ENCODE measurements around the gene PSAPL1.

PSAPL1 gene

GRCh38 chr4:7470522-7471128 is 35.9 kb upstream of the PSAPL1 start:
- TF ChIP-seq CTCF (IDR thresholded peaks at IDR 0.05; ENCODE audit: low read depth, low read length) = no peak
- Histone ChIP-seq H3K9me3 (ENCODE audit: severe bottlenecking) (no peaks in the 10 kb centered on the region), H3K27ac (no peak overlapping the region), H3K4me3 (ENCODE audit: low read depth, low read length) (no peak overlapping the region), H3K27me3 (ENCODE audit: insufficient read depth, low read depth, severe bottlenecking) (no peaks in the 10 kb centered on the region), H3K36me3 (peaks cover 1% of the 10 kb centered on the region; the same call in 1 of the 2 replicates)
- DNase-seq = no peak

GRCh38 chr4:7470111-7470510 is 35.4 kb upstream of the PSAPL1 start:
- Histone ChIP-seq H3K4me3 (ENCODE audit: low read depth, low read length) (no peak overlapping the region), H3K36me3 (no peaks in the 10 kb centered on the region), H3K27ac (no peak overlapping the region), H3K9me3 (ENCODE audit: severe bottlenecking) (no peaks in the 10 kb centered on the region), H3K27me3 (ENCODE audit: insufficient read depth, low read depth, severe bottlenecking) (no peaks in the 10 kb centered on the region)
- TF ChIP-seq CTCF (IDR thresholded peaks at IDR 0.05; ENCODE audit: low read depth, low read length) = no peak
- no peak for DNase-seq

- Histone ChIP-seq H3K27me3 (ENCODE audit: insufficient read depth, low read depth, severe bottlenecking) (no peaks in the 10 kb centered on the region), H3K27ac (no peak overlapping the region), H3K4me3 (ENCODE audit: low read depth, low read length) (no peak overlapping the region), H3K36me3 (no peaks in the 10 kb centered on the region), H3K9me3 (ENCODE audit: severe bottlenecking) (no peaks in the 10 kb centered on the region)
- DNase-seq = no peak
- no peak for TF ChIP-seq CTCF (IDR thresholded peaks at IDR 0.05; ENCODE audit: low read depth, low read length)
Measured at GRCh38 chr4:7469023-7469422, 34.3 kb upstream of the PSAPL1 start.

GRCh38 chr4:7467471-7467870 is 32.7 kb upstream of the PSAPL1 start:
- Histone ChIP-seq H3K9me3 (ENCODE audit: severe bottlenecking) (no peaks in the 10 kb centered on the region), H3K36me3 (no peaks in the 10 kb centered on the region), H3K4me3 (ENCODE audit: low read depth, low read length) (no peak overlapping the region), H3K27ac (no peak overlapping the region), H3K27me3 (ENCODE audit: insufficient read depth, low read depth, severe bottlenecking) (no peaks in the 10 kb centered on the region)
- no peak for DNase-seq
- no peak for TF ChIP-seq CTCF (IDR thresholded peaks at IDR 0.05; ENCODE audit: low read depth, low read length)

- no peak for DNase-seq
- Histone ChIP-seq H3K4me3 (ENCODE audit: low read depth, low read length) (no peak overlapping the region), H3K27ac (no peak overlapping the region), H3K27me3 (ENCODE audit: insufficient read depth, low read depth, severe bottlenecking) (no peaks in the 10 kb centered on the region), H3K36me3 (no peaks in the 10 kb centered on the region), H3K9me3 (ENCODE audit: severe bottlenecking) (no peaks in the 10 kb centered on the region)
- TF ChIP-seq CTCF (IDR thresholded peaks at IDR 0.05; ENCODE audit: low read depth, low read length) = no peak
Measured at GRCh38 chr4:7466904-7467303, 32.2 kb upstream of the PSAPL1 start.

GRCh38 chr4:7466215-7466614 is 31.5 kb upstream of the PSAPL1 start:
- Histone ChIP-seq H3K27me3 (ENCODE audit: insufficient read depth, low read depth, severe bottlenecking) (no peaks in the 10 kb centered on the region), H3K36me3 (no peaks in the 10 kb centered on the region), H3K27ac (no peak overlapping the region), H3K4me3 (ENCODE audit: low read depth, low read length) (no peak overlapping the region), H3K9me3 (ENCODE audit: severe bottlenecking) (no peaks in the 10 kb centered on the region)
- DNase-seq = no peak
- TF ChIP-seq CTCF (IDR thresholded peaks at IDR 0.05; ENCODE audit: low read depth, low read length) = no peak

Data from WERI-Rb-1 (cell line).